ENCODE measurements around the gene TRMT6.

The TRMT6 gene

DNA sequence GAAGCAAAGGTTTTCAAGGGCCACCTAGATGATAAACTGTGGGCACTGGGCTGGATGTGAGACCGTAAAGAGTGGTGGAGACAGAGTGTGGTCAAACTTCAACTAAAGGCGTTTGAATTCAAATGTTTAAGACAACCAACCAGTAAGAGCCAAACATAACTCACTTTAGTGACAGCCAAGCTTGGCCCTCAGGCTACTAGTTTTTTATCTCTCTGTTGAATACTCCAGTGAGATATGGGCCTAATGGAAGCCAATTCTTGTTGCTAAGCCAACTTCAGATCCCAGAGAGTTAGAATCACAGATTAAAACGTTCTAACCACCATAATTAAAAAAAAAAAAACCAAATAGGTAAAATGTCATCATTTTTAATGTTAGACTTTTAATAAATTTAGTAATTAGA is 57.3 kb downstream of the TRMT6 start:
- no peak for DNase-seq

GRCh38 chr20:5890773-5891441 is 59.4 kb downstream of the TRMT6 start:
- DNase-seq, result no peak

DNA sequence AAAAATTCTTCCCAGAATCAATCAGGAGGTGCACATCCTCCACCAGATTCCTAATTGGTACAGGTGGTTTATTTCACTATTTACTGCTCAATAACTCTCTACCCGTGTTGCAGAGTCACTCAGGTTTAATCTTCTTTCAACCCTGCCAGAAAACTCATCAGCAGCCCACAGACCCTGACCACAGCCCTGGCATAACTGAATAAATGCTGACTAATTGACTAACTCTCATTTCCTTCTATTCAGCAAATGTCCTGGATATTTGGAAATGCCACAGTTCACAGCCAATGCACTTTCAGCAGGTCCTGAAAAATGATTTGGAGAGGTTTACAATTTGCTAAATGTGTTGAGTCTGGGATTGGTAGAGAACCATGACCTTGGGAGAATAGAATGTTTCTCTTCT is 62.3 kb downstream of the TRMT6 start:
- no peak for DNase-seq

DNA sequence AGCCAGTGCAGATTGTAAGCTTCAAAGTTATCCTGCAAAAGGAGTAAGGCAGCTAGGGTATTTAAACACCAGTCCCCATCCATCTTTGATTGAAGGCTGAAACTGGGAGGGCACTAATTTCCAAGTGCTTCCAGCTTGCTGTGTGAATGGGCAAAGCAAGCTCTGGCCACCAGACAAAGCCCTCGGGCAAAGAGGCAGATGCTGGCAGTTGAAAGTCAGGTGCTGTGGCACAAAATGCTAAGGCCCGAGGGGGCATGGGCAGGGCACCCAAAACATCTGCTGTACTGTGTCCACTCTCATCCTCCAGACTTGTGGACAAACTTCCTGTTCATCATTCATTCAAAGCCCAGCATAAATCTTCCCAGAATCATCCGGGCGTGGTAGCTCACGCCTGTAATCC is 62.9 kb downstream of the TRMT6 start:
- no peak for DNase-seq

Data from activated CD4-positive, alpha-beta T cell treated with anti-CD3 and anti-CD28 coated beads for 1 hour (primary cell).